Skin of body (tissue), 2 donors: Measurements from ENCODE around the gene AKAP13. TPM values are rescaled to one million over a fixed set of nuclear protein-coding genes. Genes with fewer than 3 reads are reported as not detected.

ENCODE experiments used
- DNase-seq: peaks from one replicate; lab custom pipeline; 2025; lab: John Stamatoyannopoulos, UW
- total RNA-seq: library from RNA; depleted of rRNA; stranded (reverse); fragments of >200 nt; gene quantifications from one replicate; pipeline ENCODE4 v1.2.3, GENCODE V29; 2014

AKAP13 gene
- total RNA-seq, 1 donor from 2014 or later, result 160 TPM

DNA sequence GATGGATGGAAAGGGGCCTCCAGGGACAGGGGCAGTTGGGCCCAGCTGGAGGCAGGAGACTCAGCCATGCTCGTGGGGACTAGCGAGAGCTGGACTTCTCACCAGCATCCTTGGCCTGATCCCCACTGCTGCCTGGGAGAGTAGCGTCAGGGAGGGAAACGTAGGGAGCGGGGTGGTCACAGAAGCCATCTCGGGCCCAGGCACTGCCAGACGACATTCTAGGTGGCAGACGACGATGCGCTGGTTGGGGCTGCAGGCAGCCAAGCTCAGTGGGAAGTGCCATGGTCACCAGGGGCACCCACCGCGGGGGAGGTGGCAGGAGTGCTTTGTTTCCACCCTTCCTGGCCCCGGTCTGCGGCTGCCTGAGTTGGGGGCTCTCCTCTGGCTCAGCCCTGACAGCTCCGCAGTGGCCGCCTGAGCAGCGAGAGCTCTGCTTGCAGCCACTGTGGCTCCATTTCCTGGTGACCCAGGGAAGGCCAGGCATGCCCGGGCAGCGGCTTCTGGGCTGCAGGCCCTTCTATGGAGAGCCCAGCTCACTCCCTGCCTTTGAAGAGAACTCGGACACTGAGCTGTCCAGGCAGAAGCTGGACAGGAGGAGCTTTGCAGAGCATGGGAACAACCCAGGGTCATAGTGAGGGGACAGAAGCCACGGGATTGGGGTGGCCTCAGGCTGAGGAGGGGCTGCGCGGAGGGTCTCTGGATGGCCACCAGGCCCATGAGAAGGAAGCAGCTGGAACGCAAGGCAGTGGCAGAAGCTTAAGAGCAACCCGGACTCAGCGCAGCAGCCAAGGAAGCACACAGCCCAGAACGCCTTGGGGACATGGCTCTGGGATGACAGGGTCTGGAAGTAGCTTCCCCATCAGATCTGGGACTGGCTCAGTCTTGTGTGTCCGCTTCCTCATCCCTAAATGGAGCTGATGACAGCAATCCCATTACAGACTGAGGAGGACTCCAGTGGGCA lies 383.6 kb downstream of the AKAP13 start:
- no peak for DNase-seq

GRCh38 chr15:85764649-85765277 lies 384.4 kb downstream of the AKAP13 start:
- no peak for DNase-seq

DNA sequence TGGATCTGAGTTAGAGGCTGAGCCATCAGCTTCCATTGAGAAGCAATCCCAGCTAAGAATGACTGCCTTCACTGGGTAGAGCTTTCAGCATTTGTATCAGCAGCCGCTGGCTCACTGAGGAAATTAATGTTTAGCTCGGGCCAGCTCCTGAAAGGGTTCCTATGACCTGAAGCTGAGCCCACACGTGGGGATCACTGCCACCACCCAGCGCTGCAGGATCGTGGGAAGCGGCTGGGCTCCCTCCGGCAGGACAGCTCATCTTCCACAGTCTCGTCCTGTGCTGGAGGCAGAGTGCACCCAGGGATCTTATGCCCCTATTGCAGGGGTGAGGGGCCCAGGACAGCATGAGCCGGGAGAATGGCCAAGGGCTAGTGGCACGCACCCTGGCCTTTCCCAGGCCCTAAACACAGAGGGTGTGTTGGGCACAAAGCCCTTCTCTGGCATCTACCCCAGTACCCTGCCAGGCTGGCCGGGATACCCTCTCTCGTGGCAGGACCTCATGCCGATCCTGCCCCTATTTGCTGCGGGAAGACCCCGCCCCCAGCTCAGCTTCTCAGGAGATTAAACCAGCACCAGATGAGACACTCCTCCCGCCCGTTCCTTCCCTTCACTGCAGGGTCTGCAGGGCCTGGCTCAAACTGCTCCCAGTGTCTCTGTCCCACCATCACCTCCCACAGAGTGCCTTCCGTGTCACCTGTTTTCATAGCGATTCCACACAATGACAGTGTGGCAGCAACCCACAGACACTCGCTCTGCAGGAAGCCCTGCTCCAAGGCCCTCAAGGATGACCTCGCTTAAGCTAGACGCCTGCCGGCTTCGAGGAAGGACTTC lies 385.8 kb downstream of the AKAP13 start:
- no peak for DNase-seq

DNA sequence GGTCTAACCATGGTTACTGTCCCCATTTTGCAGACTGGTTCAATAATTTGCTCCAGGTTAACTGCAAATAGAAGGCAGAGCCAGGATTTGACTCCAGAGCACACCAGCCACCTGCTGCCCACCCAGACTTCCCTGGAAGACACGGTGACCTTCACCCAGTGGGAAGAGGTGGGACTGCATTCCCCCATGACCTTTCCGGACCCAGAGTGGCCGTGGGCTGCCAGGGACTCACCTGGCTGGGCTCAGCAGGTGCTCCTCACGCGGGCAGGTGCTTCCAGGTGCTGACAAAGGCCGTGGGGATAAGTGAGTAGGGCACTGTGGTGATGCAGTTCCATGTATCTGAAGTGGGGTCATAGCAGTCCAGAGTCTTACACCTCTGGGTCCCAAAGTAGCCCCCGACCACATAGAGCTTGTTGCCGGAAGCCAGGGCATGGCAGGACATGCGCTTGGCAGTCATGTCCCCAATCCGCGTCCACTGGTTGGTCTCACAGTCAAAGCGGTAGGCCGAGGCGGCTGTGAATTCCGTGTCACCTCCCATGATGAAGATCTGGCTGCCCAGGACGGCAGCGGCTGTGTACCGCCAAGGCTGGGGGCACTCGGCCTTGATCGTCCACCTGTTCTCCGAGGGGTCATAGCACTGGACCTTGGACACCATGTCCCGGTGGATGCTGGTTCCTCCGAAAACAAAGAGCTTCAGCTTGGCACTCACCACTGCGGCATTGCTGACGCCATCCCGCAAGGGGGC lies 387.6 kb downstream of the AKAP13 start:
- DNase-seq, result no peak

GRCh38 chr15:85768595-85769168 lies 388.3 kb downstream of the AKAP13 start:
- no peak for DNase-seq

- DNase-seq, result no peak
Observed at GRCh38 chr15:85769182-85769900, 388.9 kb downstream of the AKAP13 start.

GRCh38 chr15:85770096-85771041 lies 390.0 kb downstream of the AKAP13 start:
- DNase-seq, result no peak

DNA sequence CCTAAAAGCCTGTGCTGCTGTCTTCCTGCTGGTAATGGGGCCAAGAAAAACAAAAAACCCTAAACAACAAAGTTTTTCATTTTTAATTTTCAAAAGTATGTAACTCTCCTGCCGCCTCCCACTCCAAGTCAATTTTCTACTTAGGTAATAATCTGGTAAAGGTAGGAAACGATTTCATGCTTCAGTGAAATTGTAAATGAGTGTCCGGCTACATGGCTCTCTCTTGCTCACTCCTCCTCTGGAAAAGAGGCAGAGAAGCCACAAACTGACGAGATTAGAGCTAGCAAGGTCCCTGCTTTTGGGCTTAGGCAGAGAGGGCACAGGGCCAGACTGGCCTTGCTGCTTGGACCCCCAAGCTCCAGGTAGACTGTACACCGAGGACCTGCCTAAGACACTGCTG lies 390.9 kb downstream of the AKAP13 start:
- DNase-seq, result no peak

GRCh38 chr15:85771781-85772445 lies 391.5 kb downstream of the AKAP13 start:
- no peak for DNase-seq

DNA sequence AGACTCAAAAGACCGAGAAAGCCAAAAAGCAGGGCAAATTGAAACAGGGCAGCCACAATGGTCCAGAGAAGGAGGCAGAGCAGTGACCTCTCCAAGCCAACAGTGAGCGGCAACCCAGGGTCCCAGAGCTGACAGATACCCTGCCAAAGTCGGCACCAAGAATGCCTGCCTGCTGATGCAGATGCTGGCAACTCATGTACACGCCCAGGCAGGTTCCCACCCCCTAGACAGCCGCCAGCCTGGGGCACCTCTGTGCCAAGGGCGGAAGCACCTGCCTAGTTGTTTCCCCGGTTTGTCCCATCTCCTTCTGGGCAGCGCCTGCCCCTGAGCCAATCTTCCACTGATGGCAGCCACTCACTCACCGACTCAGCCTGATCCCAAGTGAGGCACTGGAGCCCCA lies 392.3 kb downstream of the AKAP13 start:
- no peak for DNase-seq

DNA sequence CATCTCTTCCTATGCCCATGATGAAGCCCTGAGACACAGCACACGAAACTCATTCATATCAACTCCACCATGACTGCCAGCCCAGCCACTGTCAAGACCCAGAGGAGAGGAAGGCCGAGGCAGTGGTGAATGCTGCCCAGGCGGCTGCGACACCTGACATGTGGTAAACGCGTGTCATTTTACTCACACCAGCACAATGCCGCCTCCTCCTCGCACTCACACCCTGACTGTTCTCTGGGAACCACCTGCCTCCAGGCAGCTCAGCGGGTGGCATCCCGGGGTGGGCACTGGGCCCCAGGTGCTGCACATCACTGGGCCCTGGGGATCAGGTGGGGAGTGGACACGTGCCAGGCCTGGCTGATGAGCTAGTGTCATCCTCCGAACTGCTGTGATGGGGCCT lies 392.8 kb downstream of the AKAP13 start:
- no peak for DNase-seq

- DNase-seq, result no peak
Observed at GRCh38 chr15:85773970-85774369, 393.6 kb downstream of the AKAP13 start.

GRCh38 chr15:85777250-85778106 lies 397.1 kb downstream of the AKAP13 start:
- no peak for DNase-seq

GRCh38 chr15:85778107-85778776 lies 397.8 kb downstream of the AKAP13 start:
- no peak for DNase-seq

DNA sequence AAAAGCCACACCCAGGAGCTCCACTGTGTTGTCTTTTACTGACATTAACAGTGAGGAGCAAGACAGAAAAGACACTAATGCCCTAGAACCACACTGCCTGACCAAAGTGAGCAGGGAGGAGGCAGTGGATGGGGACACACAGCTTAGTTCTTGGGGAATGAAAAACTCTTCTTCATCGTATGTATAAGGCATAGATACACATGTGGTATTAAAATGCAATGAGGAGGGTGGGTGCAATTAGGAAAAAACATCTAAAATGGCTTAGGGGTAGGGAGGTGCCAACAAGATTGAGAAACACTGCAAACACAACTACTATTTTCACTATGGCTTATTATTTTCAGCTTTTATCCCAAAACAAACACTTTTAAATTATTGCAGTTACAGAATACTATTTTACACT lies 398.8 kb downstream of the AKAP13 start:
- DNase-seq, result no peak

GRCh38 chr15:85780225-85780985 lies 400.0 kb downstream of the AKAP13 start:
- no peak for DNase-seq
